OCI-LY1 (cell line): ENCODE measurements around the gene CD300E.

Experiments
- EZH2 ChIP-seq: fragments of 200-600 bp; sonication (generic), shearing (Covaris generic); IDR thresholded peaks from 2 replicates; pipeline ENCODE4 v1.8.0; 2017; ENCODE audit warnings: borderline replicate concordance, mixed run types, mild to moderate bottlenecking, antibody characterized with exemption, low read length, moderate library complexity, mixed read lengths
- TF ChIP-seq, protein P1 (sequence below): fragments of 200-600 bp; sonication (generic), shearing (Covaris generic); IDR thresholded peaks from 2 replicates; pipeline ENCODE4 v1.5.1; 2017; ENCODE audit warnings: mild to moderate bottlenecking, antibody characterized with exemption, low read length, moderate library complexity, mixed read lengths

DNA sequence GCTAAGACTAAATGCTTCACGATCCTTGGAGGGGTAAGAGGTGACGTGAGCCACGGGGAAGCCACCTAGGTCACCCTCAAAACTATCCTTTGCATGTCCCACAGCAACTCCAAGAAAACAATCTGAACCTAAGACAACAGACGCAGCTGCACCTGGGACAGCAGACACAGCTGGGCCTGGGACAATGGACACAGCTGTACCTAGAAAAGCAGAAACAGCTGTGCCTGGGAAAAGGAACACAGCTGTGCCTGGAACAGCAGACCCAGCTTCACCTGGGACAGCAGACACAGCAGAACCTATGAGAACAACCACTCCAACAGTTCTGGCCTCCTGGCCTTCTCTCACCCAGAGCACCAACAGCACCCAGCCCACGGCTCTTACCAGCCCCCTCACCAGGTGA, 19.8 kb downstream of the CD300E start:
- TF ChIP-seq, protein P1, sequence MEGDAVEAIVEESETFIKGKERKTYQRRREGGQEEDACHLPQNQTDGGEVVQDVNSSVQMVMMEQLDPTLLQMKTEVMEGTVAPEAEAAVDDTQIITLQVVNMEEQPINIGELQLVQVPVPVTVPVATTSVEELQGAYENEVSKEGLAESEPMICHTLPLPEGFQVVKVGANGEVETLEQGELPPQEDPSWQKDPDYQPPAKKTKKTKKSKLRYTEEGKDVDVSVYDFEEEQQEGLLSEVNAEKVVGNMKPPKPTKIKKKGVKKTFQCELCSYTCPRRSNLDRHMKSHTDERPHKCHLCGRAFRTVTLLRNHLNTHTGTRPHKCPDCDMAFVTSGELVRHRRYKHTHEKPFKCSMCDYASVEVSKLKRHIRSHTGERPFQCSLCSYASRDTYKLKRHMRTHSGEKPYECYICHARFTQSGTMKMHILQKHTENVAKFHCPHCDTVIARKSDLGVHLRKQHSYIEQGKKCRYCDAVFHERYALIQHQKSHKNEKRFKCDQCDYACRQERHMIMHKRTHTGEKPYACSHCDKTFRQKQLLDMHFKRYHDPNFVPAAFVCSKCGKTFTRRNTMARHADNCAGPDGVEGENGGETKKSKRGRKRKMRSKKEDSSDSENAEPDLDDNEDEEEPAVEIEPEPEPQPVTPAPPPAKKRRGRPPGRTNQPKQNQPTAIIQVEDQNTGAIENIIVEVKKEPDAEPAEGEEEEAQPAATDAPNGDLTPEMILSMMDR = no peak
- TF ChIP-seq EZH2 = no peak
